Dedifferentiated amniotic fluid mesenchymal stem cell (primary cell): ENCODE measurements around the gene MED28.

Source experiments
- DNase-seq: peaks from one replicate; pipeline ENCODE4 v3.0.0-alpha.2; 2016; ENCODE audit errors: extremely low spot score

Gene MED28

GRCh38 chr4:17667253-17667652 is 52.8 kb downstream of the MED28 start:
- no peak for DNase-seq

- no peak for DNase-seq
These were observed 53.3 kb downstream of the MED28 start for GRCh38 chr4:17667653-17668201.

- DNase-seq: no peak
These were observed 56.0 kb downstream of the MED28 start for GRCh38 chr4:17670423-17670822.

GRCh38 chr4:17680559-17681280 is 66.3 kb downstream of the MED28 start:
- DNase-seq: no peak

- DNase-seq: no peak
These were observed 67.1 kb downstream of the MED28 start for GRCh38 chr4:17681281-17682221.

- no peak for DNase-seq
These were observed 67.8 kb downstream of the MED28 start for GRCh38 chr4:17682222-17682566.
